ENCODE measurements around the gene ABHD12B.

Gene ABHD12B

GRCh38 chr14:50946234-50946935 is 74.5 kb downstream of the ABHD12B start:
- no CpG with 5 or more reads among the region's 5 CpGs for WGBS (ENCODE audit: insufficient coverage, insufficient read length)
- H3K27me3 ChIP-seq (ENCODE audit: control insufficient read depth, insufficient read depth, low read length), result no peaks in the 10 kb centered on the region
- H3K9me3 ChIP-seq (ENCODE audit: control insufficient read depth, insufficient read depth, low read length), result no peaks in the 10 kb centered on the region
- H3K36me3 ChIP-seq (ENCODE audit: control insufficient read depth, insufficient read depth, low read length), result no peaks in the 10 kb centered on the region
- H3K4me3 ChIP-seq (ENCODE audit: low read length), result no peak overlapping the region
- DNase-seq (ENCODE audit: low read depth, low spot score), result no peak
- H3K4me1 ChIP-seq (ENCODE audit: control insufficient read depth, insufficient read depth, low read length), result no peaks in the 10 kb centered on the region
- no peak overlapping the region for H3K27ac ChIP-seq (ENCODE audit: low read length)

GRCh38 chr14:50947446-50947845 is 75.6 kb downstream of the ABHD12B start:
- H3K4me1 ChIP-seq (ENCODE audit: control insufficient read depth, insufficient read depth, low read length), result no peaks in the 10 kb centered on the region
- H3K36me3 ChIP-seq (ENCODE audit: control insufficient read depth, insufficient read depth, low read length), result no peaks in the 10 kb centered on the region
- WGBS (ENCODE audit: insufficient coverage, insufficient read length), result no CpG with 5 or more reads among the region's 4 CpGs
- no peak overlapping the region for H3K27ac ChIP-seq (ENCODE audit: low read length)
- no peak for DNase-seq (ENCODE audit: low read depth, low spot score)
- H3K27me3 ChIP-seq (ENCODE audit: control insufficient read depth, insufficient read depth, low read length), result no peaks in the 10 kb centered on the region
- H3K9me3 ChIP-seq (ENCODE audit: control insufficient read depth, insufficient read depth, low read length), result no peaks in the 10 kb centered on the region
- no peak overlapping the region for H3K4me3 ChIP-seq (ENCODE audit: low read length)

- DNase-seq (ENCODE audit: low read depth, low spot score), result no peak
- WGBS (ENCODE audit: insufficient coverage, insufficient read length), result no CpG with 5 or more reads among the region's 2 CpGs
- Histone ChIP-seq H3K4me1 (ENCODE audit: control insufficient read depth, insufficient read depth, low read length) (no peaks in the 10 kb centered on the region), H3K36me3 (ENCODE audit: control insufficient read depth, insufficient read depth, low read length) (no peaks in the 10 kb centered on the region), H3K4me3 (ENCODE audit: low read length) (no peak overlapping the region), H3K27me3 (ENCODE audit: control insufficient read depth, insufficient read depth, low read length) (no peaks in the 10 kb centered on the region), H3K9me3 (ENCODE audit: control insufficient read depth, insufficient read depth, low read length) (no peaks in the 10 kb centered on the region), H3K27ac (ENCODE audit: low read length) (no peak overlapping the region)
Measured at GRCh38 chr14:50948205-50948604, 76.4 kb downstream of the ABHD12B start.

GRCh38 chr14:50951032-50951431 is 79.2 kb downstream of the ABHD12B start:
- H3K4me1 ChIP-seq (ENCODE audit: control insufficient read depth, insufficient read depth, low read length), result peaks cover 2% of the 10 kb centered on the region; the same call in 1 of the 2 replicates
- no CpG with 5 or more reads among the region's 6 CpGs for WGBS (ENCODE audit: insufficient coverage, insufficient read length)
- no peaks in the 10 kb centered on the region for H3K9me3 ChIP-seq (ENCODE audit: control insufficient read depth, insufficient read depth, low read length)
- DNase-seq (ENCODE audit: low read depth, low spot score), result no peak
- no peaks in the 10 kb centered on the region for H3K27me3 ChIP-seq (ENCODE audit: control insufficient read depth, insufficient read depth, low read length)
- H3K4me3 ChIP-seq (ENCODE audit: low read length), result no peak overlapping the region
- H3K27ac ChIP-seq (ENCODE audit: low read length), result no peak overlapping the region
- no peaks in the 10 kb centered on the region for H3K36me3 ChIP-seq (ENCODE audit: control insufficient read depth, insufficient read depth, low read length)

- Histone ChIP-seq H3K4me3 (ENCODE audit: low read length) (no peak overlapping the region), H3K27ac (ENCODE audit: low read length) (no peak overlapping the region), H3K4me1 (ENCODE audit: control insufficient read depth, insufficient read depth, low read length) (peaks cover 2% of the 10 kb centered on the region; the same call in 1 of the 2 replicates), H3K27me3 (ENCODE audit: control insufficient read depth, insufficient read depth, low read length) (no peaks in the 10 kb centered on the region), H3K36me3 (ENCODE audit: control insufficient read depth, insufficient read depth, low read length) (no peaks in the 10 kb centered on the region), H3K9me3 (ENCODE audit: control insufficient read depth, insufficient read depth, low read length) (no peaks in the 10 kb centered on the region)
- DNase-seq (ENCODE audit: low read depth, low spot score), result no peak
- no CpG with 5 or more reads among the region's 1 CpG for WGBS (ENCODE audit: insufficient coverage, insufficient read length)
Measured at GRCh38 chr14:50953502-50953901, 81.6 kb downstream of the ABHD12B start.

Data from iPS DF 6.9 (cell line).